GM10248 (cell line): ENCODE results near the gene FGD4.

ENCODE experiments used
- CTCF ChIA-PET: fragments of 300-600 bp; sonication (Branson Sonifier 250); formaldehyde crosslinking; extraction: SDS; loops from one replicate; lab custom pipeline; 2021; ENCODE audit warnings: antibody characterized with exemption; lab: Yijun Ruan, JAX
- POLR2A ChIA-PET: fragments of 350-650 bp; sonication (Branson Sonifier 250); formaldehyde crosslinking; extraction: SDS; loops from one replicate; lab custom pipeline; 2020; ENCODE audit warnings: antibody characterized with exemption; lab: Yijun Ruan, JAX
- DNase-seq: peaks from one replicate; pipeline ENCODE4 v3.0.0; 2012; ENCODE audit errors: extremely low spot score
- TF ChIP-seq, protein P1 (sequence below): IDR thresholded peaks from 2 replicates; pipeline ENCODE4 v1.5.1; 2012; ENCODE audit warnings: mild to moderate bottlenecking, low read depth; ENCODE audit errors: extremely low read depth, missing control alignments, control extremely low read depth

FGD4 gene

DNA sequence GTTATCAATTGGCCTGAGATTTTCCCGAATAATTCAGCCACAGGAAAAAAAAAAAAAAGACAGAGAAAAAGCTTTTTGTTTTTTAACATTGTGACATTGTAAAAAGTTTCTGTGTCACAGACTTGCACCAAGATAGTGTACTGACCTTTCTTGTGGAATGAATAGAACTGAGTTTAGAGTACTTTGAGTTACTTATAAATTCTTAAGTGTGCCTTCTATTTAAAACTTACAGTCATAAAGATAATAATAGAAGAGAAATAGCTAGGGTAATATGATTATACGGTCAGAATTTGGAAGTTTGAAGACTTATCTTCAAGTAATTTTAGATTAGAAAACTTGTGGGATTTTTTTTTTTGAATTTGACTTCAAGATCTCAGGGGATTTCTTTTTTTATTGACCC is 88.8 kb downstream of the FGD4 start:
- CTCF ChIA-PET = interaction anchor here (1.1 kb wide), 1 partner anchor 25 kb away, joined by 3 read pairs; no protein-coding TSS in a partner anchor
- POLR2A ChIA-PET = no interaction called here
- DNase-seq = no peak
- TF ChIP-seq, protein P1, sequence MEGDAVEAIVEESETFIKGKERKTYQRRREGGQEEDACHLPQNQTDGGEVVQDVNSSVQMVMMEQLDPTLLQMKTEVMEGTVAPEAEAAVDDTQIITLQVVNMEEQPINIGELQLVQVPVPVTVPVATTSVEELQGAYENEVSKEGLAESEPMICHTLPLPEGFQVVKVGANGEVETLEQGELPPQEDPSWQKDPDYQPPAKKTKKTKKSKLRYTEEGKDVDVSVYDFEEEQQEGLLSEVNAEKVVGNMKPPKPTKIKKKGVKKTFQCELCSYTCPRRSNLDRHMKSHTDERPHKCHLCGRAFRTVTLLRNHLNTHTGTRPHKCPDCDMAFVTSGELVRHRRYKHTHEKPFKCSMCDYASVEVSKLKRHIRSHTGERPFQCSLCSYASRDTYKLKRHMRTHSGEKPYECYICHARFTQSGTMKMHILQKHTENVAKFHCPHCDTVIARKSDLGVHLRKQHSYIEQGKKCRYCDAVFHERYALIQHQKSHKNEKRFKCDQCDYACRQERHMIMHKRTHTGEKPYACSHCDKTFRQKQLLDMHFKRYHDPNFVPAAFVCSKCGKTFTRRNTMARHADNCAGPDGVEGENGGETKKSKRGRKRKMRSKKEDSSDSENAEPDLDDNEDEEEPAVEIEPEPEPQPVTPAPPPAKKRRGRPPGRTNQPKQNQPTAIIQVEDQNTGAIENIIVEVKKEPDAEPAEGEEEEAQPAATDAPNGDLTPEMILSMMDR = no peak

DNA sequence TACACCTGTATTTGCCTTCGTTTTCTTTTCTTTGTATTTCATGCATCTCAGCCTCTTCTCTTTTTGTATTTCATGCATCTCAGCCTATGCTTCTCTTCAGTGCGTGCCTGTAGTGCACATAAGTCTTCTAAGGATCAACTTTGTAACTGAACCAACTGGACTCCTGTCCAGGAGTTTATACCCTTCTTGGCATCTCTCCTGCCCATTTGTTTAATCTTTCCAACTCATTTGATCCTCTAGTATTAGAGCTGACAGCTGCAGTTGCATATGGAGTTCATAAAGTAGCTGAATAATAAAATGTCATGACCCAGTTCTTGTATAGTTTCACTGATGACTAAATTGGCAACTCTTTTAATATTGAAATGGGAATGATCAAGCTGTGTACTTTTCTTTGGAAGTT is 89.7 kb downstream of the FGD4 start:
- ChIA-PET CTCF (interaction anchor here (1.3 kb wide), 1 partner anchor 33 kb away, joined by 3 read pairs; no protein-coding TSS in a partner anchor), POLR2A (no interaction called here)
- TF ChIP-seq, protein P1 = no peak
- no peak for DNase-seq

DNA sequence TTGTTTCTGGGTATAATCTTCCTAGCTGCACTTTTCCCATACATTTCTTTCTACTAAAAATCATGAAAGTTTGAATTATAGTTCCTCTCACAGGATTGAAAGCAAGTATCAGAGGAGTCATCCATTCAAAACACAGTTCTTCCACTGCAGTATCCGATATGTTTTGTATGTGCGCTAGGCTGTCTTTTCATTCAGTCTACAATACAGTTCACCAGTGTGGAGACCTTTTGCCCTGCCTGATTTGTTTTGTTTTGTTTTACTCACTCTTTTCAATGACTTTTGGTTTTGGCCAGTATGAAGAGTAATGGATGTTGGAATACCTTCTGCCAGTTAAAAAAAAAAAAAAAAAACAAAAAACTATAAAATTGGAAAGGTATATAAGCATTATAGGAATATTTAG is 91.4 kb downstream of the FGD4 start:
- TF ChIP-seq, protein P1 = no peak
- no peak for DNase-seq
- ChIA-PET CTCF (interaction anchor here (3.1 kb wide), 1 partner anchor 35 kb away, joined by 7 read pairs; no protein-coding TSS in a partner anchor), POLR2A (no interaction called here)

DNA sequence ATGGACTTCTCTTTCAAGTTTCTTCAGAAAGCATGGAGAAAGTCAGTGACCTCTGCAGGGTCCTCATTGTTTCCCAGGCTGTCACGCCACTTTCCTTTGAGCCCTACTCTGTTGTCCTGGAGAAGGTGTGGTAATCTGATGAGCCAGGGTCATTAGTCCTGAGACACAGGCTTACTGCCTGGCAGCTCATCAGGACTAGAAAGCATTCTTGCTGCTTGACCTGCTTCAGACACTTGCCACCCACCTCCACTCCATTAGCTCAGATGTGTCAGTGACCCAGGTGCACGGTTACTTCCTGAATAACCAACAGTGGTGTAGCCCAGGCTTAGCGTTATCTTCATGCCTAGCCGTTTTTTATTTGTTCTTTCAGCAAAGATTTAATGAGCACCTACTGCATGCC is 93.9 kb downstream of the FGD4 start:
- DNase-seq = no peak
- TF ChIP-seq, protein P1 = no peak
- ChIA-PET CTCF (interaction anchor here (1.1 to 3.1 kb wide), 2 partner anchors 37 to 55 kb away, joined by 3 to 7 read pairs; no protein-coding TSS in a partner anchor), POLR2A (no interaction called here)

DNA sequence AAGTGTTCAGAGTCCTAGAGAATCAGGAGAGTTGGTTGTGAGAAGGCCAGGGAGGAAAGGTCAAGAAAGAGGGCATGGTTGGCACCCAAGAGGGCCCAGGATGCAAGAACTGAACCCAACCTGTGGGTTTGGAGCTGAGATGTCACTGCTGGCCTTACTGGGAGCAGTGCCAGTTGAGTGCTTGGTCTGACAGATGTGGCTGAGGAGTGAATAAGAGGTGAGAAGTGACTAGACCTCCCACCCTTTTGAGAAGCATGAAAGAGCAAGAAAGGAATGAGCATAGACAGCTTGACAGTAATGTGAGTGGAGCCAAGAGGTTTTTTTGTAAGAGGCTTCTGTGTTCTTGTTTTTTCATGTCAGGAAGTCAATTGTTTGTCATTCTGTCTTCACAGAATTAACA is 95.3 kb downstream of the FGD4 start:
- ChIA-PET POLR2A (no interaction called here), CTCF (interaction anchor here (1.1 to 1.3 kb wide), 3 partner anchors 10 to 20 kb away, joined by 3 read pairs; no protein-coding TSS in a partner anchor)
- TF ChIP-seq, protein P1 = no peak
- no peak for DNase-seq

DNA sequence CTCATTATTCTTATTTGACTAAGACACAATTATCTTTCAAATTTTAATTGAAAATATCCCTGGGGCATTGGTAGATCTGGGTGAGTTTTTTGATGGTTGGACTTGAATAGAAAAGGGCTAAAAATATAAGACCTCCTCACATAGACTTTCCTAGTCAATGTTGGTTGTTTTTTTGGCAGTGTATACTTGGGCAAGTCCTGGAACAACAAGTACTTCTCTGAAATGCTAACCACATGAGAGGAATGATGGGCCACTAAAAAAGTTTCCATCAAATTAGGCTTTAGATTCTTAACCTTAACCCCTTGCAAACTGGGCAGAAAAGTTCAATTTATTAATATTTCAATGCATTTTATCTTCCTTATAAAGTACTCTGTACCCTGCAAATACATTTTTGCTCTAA is 97.6 kb downstream of the FGD4 start:
- CTCF ChIA-PET = no interaction called here
- no peak for DNase-seq
- TF ChIP-seq, protein P1 = no peak
- POLR2A ChIA-PET = no interaction called here
